ENCODE data around the gene WFDC8. TPM values are rescaled to one million over a fixed set of nuclear protein-coding genes. Genes with fewer than 3 reads are reported as not detected.

WFDC8 gene
- polyA plus RNA-seq, 1 experiment: not detected

DNA sequence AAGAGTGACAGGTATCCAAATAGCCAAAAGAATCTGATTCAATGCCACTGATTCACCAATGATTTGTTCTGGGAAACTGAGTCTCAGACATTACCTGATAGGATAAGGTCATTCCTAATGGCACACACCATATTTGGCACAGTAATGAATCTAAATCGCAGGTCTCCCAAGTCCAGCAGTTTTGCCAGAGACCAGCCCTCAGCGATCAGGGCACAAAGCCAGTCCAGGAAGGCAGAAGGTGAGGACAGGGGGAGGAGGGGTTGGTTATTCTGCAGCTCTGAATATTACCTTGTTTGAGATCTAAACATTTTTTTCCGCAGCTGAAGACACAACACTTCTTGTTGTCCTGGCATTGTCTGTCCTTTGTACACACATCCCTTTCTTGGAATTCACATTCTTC, 33.7 kb downstream of the WFDC8 start:
- CTCF ChIA-PET: interaction anchor here (0.6 to 1.6 kb wide), 3 partner anchors 39 to 323 kb away, joined by 3 to 28 read pairs (median 3); no protein-coding TSS in a partner anchor
- Histone ChIP-seq H3K36me3 (ENCODE audit: control insufficient read depth, insufficient read depth, low read length) (no peaks in the 10 kb centered on the region), H3K27me3 (ENCODE audit: control insufficient read depth, insufficient read depth, low read length) (peaks cover 2% of the 10 kb centered on the region; the same call in 1 of the 2 replicates), H3K4me3 (ENCODE audit: low read depth, low read length) (no peak overlapping the region)
- DNase-seq (ENCODE audit: low read depth): no peak
- TF ChIP-seq, protein P1, sequence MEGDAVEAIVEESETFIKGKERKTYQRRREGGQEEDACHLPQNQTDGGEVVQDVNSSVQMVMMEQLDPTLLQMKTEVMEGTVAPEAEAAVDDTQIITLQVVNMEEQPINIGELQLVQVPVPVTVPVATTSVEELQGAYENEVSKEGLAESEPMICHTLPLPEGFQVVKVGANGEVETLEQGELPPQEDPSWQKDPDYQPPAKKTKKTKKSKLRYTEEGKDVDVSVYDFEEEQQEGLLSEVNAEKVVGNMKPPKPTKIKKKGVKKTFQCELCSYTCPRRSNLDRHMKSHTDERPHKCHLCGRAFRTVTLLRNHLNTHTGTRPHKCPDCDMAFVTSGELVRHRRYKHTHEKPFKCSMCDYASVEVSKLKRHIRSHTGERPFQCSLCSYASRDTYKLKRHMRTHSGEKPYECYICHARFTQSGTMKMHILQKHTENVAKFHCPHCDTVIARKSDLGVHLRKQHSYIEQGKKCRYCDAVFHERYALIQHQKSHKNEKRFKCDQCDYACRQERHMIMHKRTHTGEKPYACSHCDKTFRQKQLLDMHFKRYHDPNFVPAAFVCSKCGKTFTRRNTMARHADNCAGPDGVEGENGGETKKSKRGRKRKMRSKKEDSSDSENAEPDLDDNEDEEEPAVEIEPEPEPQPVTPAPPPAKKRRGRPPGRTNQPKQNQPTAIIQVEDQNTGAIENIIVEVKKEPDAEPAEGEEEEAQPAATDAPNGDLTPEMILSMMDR (IDR thresholded peaks at IDR 0.05; ENCODE audit: insufficient read depth, low read depth, low read length): no peak
- POLR2A ChIA-PET: no interaction called here

DNA sequence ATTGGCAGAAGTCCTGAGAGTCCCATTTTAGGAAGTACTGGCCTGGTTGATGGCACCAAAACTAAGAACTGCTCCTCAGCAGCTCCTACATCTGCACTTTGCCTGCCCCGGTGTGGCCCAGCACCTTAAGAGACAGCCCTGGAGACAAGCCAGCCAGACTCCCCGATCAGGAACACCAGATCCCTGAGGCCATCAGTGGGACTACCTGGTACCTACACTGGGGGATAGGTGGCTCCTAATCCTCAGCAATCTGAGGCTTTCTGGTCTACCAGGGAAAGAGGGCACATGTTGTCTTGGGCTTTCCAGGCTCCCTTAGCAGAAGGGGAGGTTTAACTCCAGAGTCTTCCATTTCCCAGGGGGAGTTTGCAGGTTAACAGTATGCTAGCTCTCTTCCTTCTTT, 39.7 kb downstream of the WFDC8 start, which contains the start of gene WFDC6:
WFDC6 (minus strand) TSS at position 101 of the 400 bp plus-strand sequence; CDS start at position 26, 75 bp downstream.
- CTCF ChIA-PET: interaction anchor here (1.6 kb wide), 1 partner anchor 232 kb away, joined by 12 read pairs; no protein-coding TSS in a partner anchor
- POLR2A ChIA-PET: no interaction called here
- no peak within 1 kb of the TSS for H3K4me3 ChIP-seq (ENCODE audit: low read depth, low read length)
- TF ChIP-seq, protein P1 (IDR thresholded peaks at IDR 0.05; ENCODE audit: insufficient read depth, low read depth, low read length): no peak
- no peaks in the 10 kb centered on the region for H3K36me3 ChIP-seq (ENCODE audit: control insufficient read depth, insufficient read depth, low read length)
- peaks cover 2% of the 10 kb centered on the region; the same call in 1 of the 2 replicates for H3K27me3 ChIP-seq (ENCODE audit: control insufficient read depth, insufficient read depth, low read length)
- no peak for DNase-seq (ENCODE audit: low read depth)

DNA sequence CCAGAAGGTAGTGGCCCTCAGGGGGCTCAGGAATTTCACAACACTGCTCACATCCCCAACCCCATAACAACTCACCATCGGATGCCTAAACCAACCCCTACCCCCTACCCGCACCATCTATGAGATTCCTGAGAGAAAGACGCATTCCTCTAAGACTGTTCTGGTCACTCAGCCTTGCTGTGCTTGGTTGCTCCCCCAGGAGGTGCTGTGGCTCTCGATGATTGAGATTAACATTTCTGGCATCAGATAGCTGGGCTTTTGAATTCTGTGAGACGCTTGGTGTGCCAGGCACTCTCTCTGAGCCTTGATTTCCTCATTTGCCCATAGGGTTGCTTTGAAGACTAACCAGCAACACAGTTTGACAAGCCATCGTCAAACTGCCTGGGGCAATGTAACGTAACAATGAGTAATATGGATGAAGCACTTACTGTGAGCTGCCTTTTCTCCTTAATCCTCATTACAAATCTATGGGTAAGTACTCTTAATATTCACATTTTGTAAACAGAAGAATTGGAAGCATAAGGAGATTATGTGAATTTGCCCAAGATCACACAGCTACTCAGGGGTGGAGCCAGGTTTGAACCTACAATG, 40.8 kb downstream of the WFDC8 start:
- TF ChIP-seq, protein P1 (IDR thresholded peaks at IDR 0.05; ENCODE audit: insufficient read depth, low read depth, low read length): no peak
- no peak for DNase-seq (ENCODE audit: low read depth)
- peaks cover 2% of the 10 kb centered on the region; the same call in 1 of the 2 replicates for H3K27me3 ChIP-seq (ENCODE audit: control insufficient read depth, insufficient read depth, low read length)
- ChIA-PET CTCF (interaction anchor here (1.6 kb wide), 1 partner anchor 233 kb away, joined by 12 read pairs; no protein-coding TSS in a partner anchor), POLR2A (no interaction called here)
- no peak overlapping the region for H3K4me3 ChIP-seq (ENCODE audit: low read depth, low read length)
- no peaks in the 10 kb centered on the region for H3K36me3 ChIP-seq (ENCODE audit: control insufficient read depth, insufficient read depth, low read length)

DNA sequence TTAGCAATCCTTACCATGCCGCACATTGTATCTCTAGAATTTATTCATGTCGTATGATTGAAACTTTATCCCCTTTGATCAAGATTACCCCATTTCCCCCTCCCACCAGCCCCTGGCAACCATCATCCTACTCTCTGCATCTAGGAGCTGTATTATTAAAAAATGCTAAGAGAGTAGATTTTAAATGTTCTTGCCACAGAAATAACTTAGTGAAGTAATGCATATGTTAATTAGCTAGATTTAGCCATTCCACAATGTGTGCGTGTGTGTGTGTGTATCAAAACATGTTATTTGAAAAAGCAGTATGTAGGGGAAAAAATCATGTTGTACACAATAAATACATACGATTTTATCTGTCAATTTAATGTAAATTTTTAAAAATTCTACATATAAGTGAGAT, 51.8 kb downstream of the WFDC8 start:
- Histone ChIP-seq H3K4me3 (ENCODE audit: low read depth, low read length) (no peak overlapping the region), H3K27me3 (ENCODE audit: control insufficient read depth, insufficient read depth, low read length) (no peaks in the 10 kb centered on the region), H3K36me3 (ENCODE audit: control insufficient read depth, insufficient read depth, low read length) (no peaks in the 10 kb centered on the region)
- DNase-seq (ENCODE audit: low read depth): no peak
- CTCF ChIA-PET: no interaction called here
- TF ChIP-seq, protein P1 (IDR thresholded peaks at IDR 0.05; ENCODE audit: insufficient read depth, low read depth, low read length): no peak
- POLR2A ChIA-PET: no interaction called here

DNA sequence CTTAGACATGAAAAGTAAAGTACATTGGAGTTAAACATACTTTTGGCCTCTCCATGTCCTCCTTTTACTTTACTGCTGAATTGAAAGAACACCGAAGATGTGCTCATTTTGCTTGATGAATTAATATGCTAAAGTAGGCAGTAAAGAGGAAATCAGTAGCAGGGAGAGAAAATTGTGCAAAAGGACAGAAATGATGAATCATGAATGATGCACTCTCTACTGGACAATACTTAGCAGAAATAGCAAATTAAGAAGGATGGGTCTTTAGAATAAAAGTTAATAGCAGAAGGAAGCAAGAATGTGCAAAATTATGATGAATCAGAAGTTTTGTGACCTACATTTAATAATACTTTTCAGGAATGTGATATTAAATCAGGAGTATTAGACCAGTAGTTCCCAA, 55.3 kb downstream of the WFDC8 start:
- no peak overlapping the region for H3K4me3 ChIP-seq (ENCODE audit: low read depth, low read length)
- CTCF ChIA-PET: no interaction called here
- DNase-seq (ENCODE audit: low read depth): no peak
- TF ChIP-seq, protein P1 (IDR thresholded peaks at IDR 0.05; ENCODE audit: insufficient read depth, low read depth, low read length): no peak
- POLR2A ChIA-PET: no interaction called here
- H3K36me3 ChIP-seq (ENCODE audit: control insufficient read depth, insufficient read depth, low read length): no peaks in the 10 kb centered on the region
- no peaks in the 10 kb centered on the region for H3K27me3 ChIP-seq (ENCODE audit: control insufficient read depth, insufficient read depth, low read length)
